A673 (cell line): ENCODE results near the gene SLC1A7.

Experiments
- EZH2 ChIP-seq: fragments of 200-600 bp; sonication (generic); IDR thresholded peaks from 2 replicates; pipeline ENCODE4 v1.6.1; 2017; ENCODE audit warnings: borderline replicate concordance, low read depth, mild to moderate bottlenecking, mixed read lengths, antibody characterized with exemption, low read length; ENCODE audit not compliant: poor library complexity, severe bottlenecking
- TF ChIP-seq, protein P1 (sequence below): fragments of 300-800, 200-600 bp; sonication (generic); conservative IDR thresholded peaks from 2 replicates; pipeline ENCODE4 v1.5.1; 2017; ENCODE audit warnings: low read depth, mild to moderate bottlenecking, antibody characterized with exemption, low read length, moderate library complexity, mixed read lengths

DNA sequence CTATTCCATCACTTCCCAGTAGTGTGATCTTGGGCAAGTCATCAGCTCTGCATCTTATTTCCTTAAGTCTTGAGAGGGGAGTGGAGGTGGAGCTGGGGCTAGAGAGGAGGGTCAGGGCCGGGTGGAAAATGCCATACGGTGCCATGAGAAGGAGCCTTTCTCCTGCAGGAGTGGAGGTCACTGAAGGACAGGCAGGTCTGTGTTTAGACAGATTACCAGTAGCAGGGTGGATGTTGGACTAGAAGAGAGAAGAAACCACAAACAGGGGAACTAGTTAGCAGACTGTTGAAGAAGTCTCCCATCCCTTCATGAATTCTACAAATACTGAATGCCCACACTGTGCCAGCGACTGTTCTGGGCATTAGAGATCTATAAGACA is 40.3 kb upstream of the SLC1A7 start:
- TF ChIP-seq, protein P1, sequence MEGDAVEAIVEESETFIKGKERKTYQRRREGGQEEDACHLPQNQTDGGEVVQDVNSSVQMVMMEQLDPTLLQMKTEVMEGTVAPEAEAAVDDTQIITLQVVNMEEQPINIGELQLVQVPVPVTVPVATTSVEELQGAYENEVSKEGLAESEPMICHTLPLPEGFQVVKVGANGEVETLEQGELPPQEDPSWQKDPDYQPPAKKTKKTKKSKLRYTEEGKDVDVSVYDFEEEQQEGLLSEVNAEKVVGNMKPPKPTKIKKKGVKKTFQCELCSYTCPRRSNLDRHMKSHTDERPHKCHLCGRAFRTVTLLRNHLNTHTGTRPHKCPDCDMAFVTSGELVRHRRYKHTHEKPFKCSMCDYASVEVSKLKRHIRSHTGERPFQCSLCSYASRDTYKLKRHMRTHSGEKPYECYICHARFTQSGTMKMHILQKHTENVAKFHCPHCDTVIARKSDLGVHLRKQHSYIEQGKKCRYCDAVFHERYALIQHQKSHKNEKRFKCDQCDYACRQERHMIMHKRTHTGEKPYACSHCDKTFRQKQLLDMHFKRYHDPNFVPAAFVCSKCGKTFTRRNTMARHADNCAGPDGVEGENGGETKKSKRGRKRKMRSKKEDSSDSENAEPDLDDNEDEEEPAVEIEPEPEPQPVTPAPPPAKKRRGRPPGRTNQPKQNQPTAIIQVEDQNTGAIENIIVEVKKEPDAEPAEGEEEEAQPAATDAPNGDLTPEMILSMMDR: no peak
- TF ChIP-seq EZH2: no peak
